GM10847 (cell line): ENCODE results near the gene STING1.

ENCODE experiments used
- POLR2A ChIP-seq: IDR thresholded peaks from 2 replicates; pipeline ENCODE4 v1.6.1; 2011; ENCODE audit not compliant: insufficient read length; ENCODE audit errors: extremely low read depth

STING1 gene

GRCh38 chr5:139492700-139493192, 10.2 kb upstream of the STING1 start:
- TF ChIP-seq POLR2A, result no peak

DNA sequence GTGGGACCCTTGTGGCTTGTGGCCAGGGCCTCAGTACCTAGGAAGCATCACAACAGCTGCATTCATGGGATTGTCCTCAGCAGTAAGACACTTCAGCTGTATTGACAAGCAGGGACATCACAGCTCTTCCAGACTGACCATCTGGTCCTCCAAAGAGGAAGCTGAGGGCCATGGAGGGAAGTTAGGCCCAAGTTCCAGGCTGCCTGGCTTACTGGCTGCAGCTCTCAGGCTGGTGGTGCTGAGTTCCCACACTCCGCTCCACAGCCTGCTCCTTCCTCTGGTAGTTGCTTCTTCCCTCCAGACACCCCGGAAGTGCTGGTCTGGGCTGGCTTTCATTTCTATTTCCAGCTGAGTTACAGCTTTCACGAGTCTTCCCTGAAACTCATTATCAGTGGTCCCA, 5.7 kb upstream of the STING1 start:
- no peak for TF ChIP-seq POLR2A

DNA sequence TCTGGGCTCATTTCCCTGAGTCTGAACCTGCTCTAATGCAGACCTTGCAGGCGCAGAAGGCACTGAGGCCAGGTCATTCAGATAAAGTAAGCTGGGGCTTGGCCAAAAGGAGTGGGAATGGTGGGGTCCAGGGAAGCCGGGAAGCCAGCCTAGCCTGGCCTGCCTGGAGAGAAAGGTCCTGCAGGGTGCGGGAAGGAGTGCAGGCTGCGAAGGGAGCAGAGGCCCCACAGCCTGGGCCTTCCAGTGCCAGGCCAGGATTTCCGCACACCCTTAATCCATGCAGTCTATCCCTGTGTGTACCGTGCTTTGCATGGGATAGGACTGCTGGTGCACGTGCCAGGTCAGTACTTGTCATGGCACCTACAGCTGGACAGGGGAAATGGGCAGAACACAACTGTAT, 3.6 kb upstream of the STING1 start:
- no peak for TF ChIP-seq POLR2A

DNA sequence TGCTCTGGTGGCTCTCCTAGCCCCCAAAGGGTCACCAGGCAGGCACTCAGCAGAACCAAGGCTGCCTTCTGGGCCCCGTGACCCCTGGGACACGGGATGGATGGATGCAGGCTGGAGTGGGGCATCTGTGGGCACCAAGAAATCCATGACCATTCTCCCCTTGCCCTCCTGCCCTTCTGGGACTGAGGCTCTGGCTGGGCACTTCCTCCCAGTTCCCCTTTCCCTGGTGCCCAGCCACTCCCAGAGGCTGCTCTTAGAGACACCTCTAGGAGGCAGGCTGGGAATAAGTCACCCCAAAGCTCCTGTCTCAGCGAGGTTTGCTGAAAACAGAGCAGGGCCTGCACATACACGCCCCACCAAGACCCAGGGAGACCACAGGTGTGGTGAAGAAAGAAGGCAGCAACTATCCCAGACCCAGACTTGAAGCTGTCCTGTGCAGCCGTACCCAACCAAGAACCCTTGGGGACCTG, 943 bp downstream of the STING1 start:
- no peak for TF ChIP-seq POLR2A

DNA sequence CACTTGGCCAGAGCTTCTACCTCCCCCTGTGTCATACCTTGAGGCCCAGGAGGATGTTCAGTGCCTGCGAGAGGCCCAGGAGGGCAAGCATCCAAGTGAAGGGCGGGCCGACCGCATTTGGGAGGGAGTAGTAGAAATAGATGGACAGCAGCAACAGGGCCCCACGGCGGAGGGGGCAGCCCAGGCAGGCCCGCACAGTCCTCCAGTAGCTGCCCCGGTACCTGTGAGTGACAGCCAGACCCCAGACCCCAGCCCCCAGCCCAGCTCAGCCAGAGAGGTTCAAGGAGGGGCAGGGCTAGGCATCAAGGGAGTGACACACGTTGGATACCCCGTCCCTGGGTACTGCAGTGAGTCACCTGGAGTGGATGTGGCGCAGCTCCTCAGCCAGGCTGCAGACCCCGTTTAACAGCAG, 1.4 kb downstream of the STING1 start:
- no peak for TF ChIP-seq POLR2A

DNA sequence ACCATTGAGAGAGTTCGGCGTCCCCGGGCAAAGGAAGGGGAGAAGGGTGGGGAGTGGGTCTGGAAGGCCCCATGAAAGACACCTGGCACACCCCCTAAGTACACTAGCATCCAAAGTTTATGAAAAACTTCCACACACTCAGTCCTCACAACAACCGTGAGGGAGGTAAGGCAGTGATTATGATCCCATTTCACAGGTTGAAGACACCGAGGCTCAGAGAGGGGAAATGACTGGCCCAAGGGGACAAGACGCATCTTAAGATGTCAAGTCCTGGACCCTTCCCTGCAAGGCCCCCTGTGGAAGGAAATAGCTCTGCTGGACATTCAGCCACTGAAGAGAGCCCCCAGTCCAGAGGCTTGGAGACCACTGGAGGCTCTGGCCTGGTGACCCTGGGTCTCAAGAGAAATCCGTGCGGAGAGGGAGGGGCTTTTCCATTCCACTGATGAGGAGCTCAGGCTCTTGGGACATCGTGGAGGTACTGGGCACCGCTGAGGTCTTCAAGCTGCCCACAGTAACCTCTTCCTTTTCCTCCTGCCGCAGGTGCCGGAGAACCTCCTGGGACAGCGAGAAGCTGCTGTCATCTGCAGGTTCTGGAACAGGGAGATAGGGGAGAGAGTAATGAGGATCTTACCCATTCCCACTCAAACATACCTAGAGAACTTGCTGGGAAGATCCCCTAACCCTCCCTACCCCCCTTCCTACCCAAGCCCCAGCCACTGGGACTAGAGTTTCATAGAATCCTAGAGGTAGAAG, 6.5 kb downstream of the STING1 start:
- no peak for TF ChIP-seq POLR2A

GRCh38 chr5:139474890-139475791, 7.4 kb downstream of the STING1 start:
- no peak for TF ChIP-seq POLR2A

- no peak for TF ChIP-seq POLR2A
Measured at GRCh38 chr5:139473565-139473964, 9.0 kb downstream of the STING1 start.

DNA sequence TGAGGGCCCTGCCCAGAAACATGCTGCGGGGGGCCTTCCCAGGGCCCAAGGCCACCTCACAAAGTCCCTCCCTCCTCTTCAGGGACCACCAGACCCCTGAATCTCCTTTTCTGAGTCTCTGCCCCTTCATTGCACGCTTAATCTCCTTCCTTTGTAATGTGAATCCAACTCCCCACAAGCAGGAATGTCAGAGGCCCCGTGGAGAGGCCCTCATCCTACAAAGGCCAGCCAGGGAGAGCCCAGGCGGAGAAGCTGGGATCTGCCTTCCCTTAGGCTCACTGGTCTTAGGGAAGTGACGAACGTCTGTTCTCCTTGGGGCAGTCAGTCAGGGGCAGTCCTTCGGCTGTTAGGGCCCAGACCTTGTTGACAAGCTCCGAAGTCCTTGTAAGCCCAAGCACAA, 9.5 kb downstream of the STING1 start:
- TF ChIP-seq POLR2A, result no peak

DNA sequence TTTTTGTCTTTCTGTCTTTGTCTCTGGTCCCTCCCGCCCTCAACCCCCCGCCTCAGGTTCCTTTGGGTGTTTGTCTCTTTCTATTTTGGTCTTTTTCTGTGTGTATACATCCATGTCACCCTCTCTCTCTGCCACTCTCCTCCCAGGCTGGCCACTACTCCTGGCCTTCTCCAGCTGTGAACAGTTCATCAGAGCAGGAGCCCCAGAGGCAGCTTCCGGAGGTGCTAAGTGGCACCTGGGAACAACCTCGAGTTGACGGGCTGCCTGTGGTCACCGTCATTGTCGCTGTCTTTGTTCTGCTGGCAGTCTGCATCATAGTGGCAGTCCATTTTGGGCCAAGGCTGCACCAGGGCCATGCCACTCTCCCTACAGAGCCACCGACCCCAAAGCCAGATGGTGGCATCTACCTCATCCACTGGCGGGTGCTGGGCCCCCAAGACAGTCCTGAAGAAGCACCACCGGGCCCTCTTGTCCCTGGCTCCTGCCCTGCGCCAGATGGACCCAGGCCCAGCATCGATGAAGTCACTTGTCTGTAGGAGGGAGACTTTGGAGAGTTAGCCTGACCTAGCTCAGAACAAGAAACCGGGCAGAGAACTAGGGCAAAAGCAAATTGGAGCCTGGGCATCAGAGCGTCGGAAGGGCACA, 10.1 kb downstream of the STING1 start:
- no peak for TF ChIP-seq POLR2A

GRCh38 chr5:139470821-139471300, 11.7 kb downstream of the STING1 start, which contains the start of gene SMIM33:
Gene SMIM33, plus strand, starts transcription at chr5:139471004. Its CDS starts 118 bp downstream, at chr5:139471122.
- TF ChIP-seq POLR2A, result no peak

GRCh38 chr5:139468421-139468931, 14.1 kb downstream of the STING1 start:
- TF ChIP-seq POLR2A, result no peak

- TF ChIP-seq POLR2A, result no peak
Measured at GRCh38 chr5:139462586-139463276, 19.8 kb downstream of the STING1 start, which contains the start of gene ECSCR. Gene ECSCR, minus strand, starts transcription at chr5:139462743. Its CDS starts 73 bp downstream, at chr5:139462670.

DNA sequence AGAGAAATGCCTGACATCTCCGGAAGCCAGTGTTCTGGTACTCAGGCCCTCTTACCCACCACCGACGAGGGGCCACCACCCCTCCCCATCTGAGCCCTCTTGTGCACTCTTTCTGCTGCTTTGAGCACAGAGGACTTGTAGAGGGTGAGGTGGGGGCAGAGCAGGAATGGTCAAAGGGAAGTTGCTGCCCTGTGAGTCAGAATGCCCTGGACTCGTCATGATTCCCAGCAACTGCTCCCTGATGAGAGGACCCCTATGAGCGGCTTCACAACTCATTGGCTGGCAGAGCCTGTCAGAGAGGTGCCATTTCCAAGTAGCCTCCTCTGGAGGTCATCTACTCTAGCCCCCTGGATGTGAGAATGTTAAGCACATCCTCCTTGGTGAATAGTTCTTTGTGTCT, 20.9 kb downstream of the STING1 start:
- no peak for TF ChIP-seq POLR2A
